ENCODE results near the gene SHMT1. TPM values are rescaled to one million over a fixed set of nuclear protein-coding genes. Genes with fewer than 3 reads are reported as not detected.
"Not testable (repeated sequence)": the region's sequence is repeated elsewhere in the genome, so short reads cannot be mapped to it uniquely, and the experiment has no call there.

Gene SHMT1
- total RNA-seq, 2 donors from 2014 or later, result 31.6 to 43.0 TPM

DNA sequence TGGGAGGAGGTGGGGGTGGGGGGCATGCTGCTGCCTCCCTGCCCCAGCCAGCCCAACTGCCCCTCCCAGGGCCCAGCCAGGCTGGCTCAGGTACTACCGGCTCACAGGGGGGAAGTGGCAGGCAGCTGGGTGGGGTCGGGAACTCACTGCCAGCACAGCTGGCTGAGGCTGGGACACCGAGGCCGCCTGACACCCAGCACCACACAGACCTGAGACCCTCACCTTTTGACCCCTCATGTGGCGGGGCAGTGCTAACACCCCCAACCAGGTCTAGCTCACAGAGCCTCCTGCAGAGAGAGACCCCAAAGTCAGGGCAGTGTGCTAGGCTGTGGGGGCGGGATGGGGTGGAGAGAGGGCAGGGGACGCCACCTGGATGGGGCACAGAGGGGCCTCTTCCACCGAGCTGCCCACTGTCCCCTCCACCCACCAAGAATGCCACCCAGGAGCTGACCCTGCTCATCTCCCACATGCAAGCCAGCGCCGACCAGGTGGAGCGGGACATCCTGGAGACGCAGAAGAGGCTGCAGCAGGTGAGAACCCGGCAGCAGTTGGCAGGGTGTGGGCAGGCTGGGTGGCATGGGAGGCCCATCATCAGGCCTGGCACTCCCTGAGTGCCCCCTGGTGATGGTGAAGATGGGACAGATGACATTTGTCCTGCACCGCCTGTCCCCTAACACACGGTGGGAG, 17.3 kb upstream of the SHMT1 start:
- Histone ChIP-seq H3K36me3 (no peaks in the 10 kb centered on the region), H3K27ac (no peak overlapping the region), H3K27me3 (replicated peaks; ENCODE audit: insufficient read depth) (no peaks in the 10 kb centered on the region), H3K4me1 (replicated peaks) (no peaks in the 10 kb centered on the region), H3K4me3 (no peak overlapping the region), H3K9me3 (no peaks in the 10 kb centered on the region)
- intact Hi-C loops (cut with DNase I), result no loop called here
- 71% methylated on average over 15 of the region's 15 CpGs for WGBS
- no peak for DNase-seq (ENCODE audit: low spot score)
- TF ChIP-seq, protein P1, sequence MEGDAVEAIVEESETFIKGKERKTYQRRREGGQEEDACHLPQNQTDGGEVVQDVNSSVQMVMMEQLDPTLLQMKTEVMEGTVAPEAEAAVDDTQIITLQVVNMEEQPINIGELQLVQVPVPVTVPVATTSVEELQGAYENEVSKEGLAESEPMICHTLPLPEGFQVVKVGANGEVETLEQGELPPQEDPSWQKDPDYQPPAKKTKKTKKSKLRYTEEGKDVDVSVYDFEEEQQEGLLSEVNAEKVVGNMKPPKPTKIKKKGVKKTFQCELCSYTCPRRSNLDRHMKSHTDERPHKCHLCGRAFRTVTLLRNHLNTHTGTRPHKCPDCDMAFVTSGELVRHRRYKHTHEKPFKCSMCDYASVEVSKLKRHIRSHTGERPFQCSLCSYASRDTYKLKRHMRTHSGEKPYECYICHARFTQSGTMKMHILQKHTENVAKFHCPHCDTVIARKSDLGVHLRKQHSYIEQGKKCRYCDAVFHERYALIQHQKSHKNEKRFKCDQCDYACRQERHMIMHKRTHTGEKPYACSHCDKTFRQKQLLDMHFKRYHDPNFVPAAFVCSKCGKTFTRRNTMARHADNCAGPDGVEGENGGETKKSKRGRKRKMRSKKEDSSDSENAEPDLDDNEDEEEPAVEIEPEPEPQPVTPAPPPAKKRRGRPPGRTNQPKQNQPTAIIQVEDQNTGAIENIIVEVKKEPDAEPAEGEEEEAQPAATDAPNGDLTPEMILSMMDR (IDR thresholded peaks at IDR 0.05), result no peak
- no peak for TF ChIP-seq POLR2AphosphoS5 (IDR thresholded peaks at IDR 0.05)

- H3K4me3 ChIP-seq, result no peak overlapping the region
- TF ChIP-seq, protein P1 (IDR thresholded peaks at IDR 0.05), result no peak
- TF ChIP-seq POLR2AphosphoS5 (IDR thresholded peaks at IDR 0.05) (no peak), POLR2A (IDR thresholded peaks at IDR 0.05) (no peak)
- H3K9me3 ChIP-seq, result no peaks in the 10 kb centered on the region
- no peaks in the 10 kb centered on the region for H3K27me3 ChIP-seq (replicated peaks; ENCODE audit: insufficient read depth)
- DNase-seq (ENCODE audit: low spot score), result no peak
- H3K36me3 ChIP-seq, result no peaks in the 10 kb centered on the region
- intact Hi-C loops (cut with DNase I), result no loop called here
- WGBS, result 77% methylated on average over 16 of the region's 16 CpGs
- H3K4me1 ChIP-seq (replicated peaks), result no peaks in the 10 kb centered on the region
- H3K27ac ChIP-seq, result no peak overlapping the region
Measured at GRCh38 chr17:18379246-18380146, 16.1 kb upstream of the SHMT1 start.

DNA sequence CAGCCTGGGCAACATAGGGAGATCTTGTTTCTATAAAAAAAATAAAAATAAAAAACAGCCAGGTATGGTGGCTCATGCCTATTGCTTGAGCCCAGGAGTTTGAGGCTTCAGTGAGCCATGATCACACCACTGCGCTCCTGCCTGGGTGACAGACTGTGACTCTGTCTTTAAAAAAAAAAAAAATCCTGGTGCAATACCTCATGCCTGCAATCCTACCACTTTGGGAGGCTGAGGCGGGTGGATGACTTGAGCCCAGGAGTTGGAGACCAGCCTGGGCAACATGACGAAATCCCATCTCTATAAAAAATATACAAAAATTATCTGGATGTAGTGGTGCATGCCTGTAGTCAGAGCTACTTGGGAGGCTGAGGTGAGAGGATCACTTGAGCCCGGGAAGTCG, 15.3 kb upstream of the SHMT1 start:
- H3K27me3 ChIP-seq (replicated peaks; ENCODE audit: insufficient read depth); intact Hi-C loops (cut with DNase I); DNase-seq (ENCODE audit: low spot score); H3K4me3 ChIP-seq; H3K36me3 ChIP-seq; H3K27ac ChIP-seq; H3K9me3 ChIP-seq; H3K4me1 ChIP-seq (replicated peaks): not testable (repeated sequence)
- WGBS, result 98% methylated on average over 5 of the region's 5 CpGs

DNA sequence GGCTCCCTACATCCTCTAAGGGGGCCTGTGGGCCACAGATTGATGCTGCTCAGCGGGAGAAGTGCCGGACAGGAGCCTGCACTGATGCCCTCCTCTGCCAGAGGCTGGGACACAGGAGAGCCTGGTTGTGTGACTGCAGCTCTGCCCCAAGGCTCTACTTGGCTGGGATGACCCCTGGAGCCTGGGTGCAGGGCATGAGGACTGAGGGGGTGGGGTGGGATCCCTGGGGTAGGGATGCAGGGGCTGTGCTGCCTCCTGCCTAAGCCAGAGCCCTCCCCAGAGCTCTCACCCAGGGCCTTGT, 14.8 kb upstream of the SHMT1 start:
- no peak for DNase-seq (ENCODE audit: low spot score)
- Histone ChIP-seq H3K27me3 (replicated peaks; ENCODE audit: insufficient read depth) (no peaks in the 10 kb centered on the region), H3K4me3 (no peak overlapping the region), H3K9me3 (no peaks in the 10 kb centered on the region), H3K27ac (peak overlapping the region in 1 of 2 donors; percentile 29), H3K36me3 (no peaks in the 10 kb centered on the region), H3K4me1 (replicated peaks) (no peaks in the 10 kb centered on the region)
- TF ChIP-seq POLR2A (IDR thresholded peaks at IDR 0.05), result no peak
- TF ChIP-seq, protein P1 (IDR thresholded peaks at IDR 0.05), result no peak
- intact Hi-C loops (cut with DNase I), result no loop called here
- WGBS, result 76% methylated on average over 2 of the region's 2 CpGs

DNA sequence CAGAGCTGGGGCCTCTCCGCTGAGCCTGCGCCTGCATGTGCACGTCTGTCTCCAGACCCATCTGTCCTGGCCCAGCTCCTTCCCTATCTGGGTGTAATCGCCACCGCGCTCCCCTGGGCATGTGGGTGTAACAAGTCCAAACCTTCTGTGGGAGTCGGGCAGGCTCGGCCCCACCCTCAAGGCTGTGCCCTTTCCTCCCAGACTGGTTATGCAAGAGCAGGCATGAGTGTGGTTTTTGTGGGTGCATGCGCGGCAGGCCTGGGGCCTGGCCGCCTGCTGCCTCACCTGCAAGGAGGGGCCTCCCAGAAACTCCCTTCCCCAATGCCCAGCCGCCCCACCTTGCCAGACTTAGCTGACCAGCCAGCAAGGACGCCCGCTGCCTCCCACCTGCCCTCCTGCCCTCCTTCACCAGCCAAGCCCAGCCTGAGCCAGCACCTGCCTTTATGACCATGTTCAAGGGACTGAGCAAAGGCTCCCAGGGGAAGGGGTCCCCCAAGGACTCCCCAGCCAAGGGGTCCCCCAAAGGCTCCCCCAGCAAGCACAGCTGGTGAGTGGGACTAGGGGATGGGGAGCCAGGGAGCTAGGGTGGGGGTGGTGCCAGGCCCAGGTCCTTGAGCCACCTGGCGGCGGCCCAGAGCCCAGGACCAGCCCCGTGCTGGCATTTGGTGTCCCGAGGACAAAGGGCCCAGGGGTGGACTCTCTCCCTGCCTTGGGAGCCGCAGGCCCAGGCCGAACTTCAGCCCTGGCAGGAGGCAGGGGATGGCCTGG, 14.3 kb upstream of the SHMT1 start, which contains the start of gene EVPLL:
Gene EVPLL, plus strand, starts transcription at position 342 of the 768 bp plus-strand sequence. CDS start 3,160 bp downstream, outside the sequence.
- Histone ChIP-seq H3K36me3 (no peaks in the 10 kb centered on the region), H3K9me3 (no peaks in the 10 kb centered on the region), H3K4me1 (replicated peaks) (no peaks in the 10 kb centered on the region), H3K27me3 (replicated peaks; ENCODE audit: insufficient read depth) (no peaks in the 10 kb centered on the region), H3K27ac (peak within 1 kb of the TSS; percentile 29 to 72), H3K4me3 (no peak within 1 kb of the TSS)
- DNase-seq (ENCODE audit: low spot score), result peak; percentile 88
- intact Hi-C loops (cut with DNase I), result no loop called here
- TF ChIP-seq, protein P1 (IDR thresholded peaks at IDR 0.05), result no peak
- TF ChIP-seq POLR2AphosphoS5 (IDR thresholded peaks at IDR 0.05) (peak; percentile 81), POLR2A (IDR thresholded peaks at IDR 0.05) (peak; percentile 48)
- WGBS, result 51% methylated on average over 20 of the region's 20 CpGs
